ENCODE measurements around the gene ALDH1A2. TPM values are rescaled to one million over a fixed set of nuclear protein-coding genes. Genes with fewer than 3 reads are reported as not detected.
"Not testable (repeated sequence)": the region's sequence is repeated elsewhere in the genome, so short reads cannot be mapped to it uniquely, and the experiment has no call there.

ALDH1A2 gene
- polyA plus RNA-seq, 4 donors, result 261 to 328 (median 293) TPM

- DNase-seq (ENCODE audit: low read depth in 4 of 4, low spot score in 2 of 4), result no peak
Measured at GRCh38 chr15:58043192-58043903, 22.2 kb downstream of the ALDH1A2 start.

- no peak for DNase-seq (ENCODE audit: low read depth in 4 of 4, low spot score in 2 of 4)
Measured at GRCh38 chr15:58042006-58042405, 23.5 kb downstream of the ALDH1A2 start.

DNA sequence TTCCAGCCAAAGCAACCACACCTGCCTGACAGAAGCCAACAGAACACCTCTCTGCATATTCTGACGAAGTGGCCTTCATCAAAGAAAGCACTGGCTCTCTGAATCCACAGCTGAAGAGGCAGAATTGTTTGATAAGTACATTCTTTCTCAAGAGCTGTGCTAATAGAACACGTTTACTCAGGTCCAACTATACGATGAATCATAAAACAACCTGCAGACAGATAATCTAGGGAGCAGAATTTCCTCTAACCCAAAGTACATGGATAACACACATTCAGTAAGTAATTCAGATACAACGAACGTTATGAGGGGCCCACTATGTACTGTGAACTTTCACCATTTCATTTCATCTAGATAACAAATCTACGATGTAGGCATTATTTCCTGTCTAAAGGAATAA lies 25.4 kb downstream of the ALDH1A2 start:
- no peak for DNase-seq (ENCODE audit: low read depth in 4 of 4, low spot score in 2 of 4)

DNA sequence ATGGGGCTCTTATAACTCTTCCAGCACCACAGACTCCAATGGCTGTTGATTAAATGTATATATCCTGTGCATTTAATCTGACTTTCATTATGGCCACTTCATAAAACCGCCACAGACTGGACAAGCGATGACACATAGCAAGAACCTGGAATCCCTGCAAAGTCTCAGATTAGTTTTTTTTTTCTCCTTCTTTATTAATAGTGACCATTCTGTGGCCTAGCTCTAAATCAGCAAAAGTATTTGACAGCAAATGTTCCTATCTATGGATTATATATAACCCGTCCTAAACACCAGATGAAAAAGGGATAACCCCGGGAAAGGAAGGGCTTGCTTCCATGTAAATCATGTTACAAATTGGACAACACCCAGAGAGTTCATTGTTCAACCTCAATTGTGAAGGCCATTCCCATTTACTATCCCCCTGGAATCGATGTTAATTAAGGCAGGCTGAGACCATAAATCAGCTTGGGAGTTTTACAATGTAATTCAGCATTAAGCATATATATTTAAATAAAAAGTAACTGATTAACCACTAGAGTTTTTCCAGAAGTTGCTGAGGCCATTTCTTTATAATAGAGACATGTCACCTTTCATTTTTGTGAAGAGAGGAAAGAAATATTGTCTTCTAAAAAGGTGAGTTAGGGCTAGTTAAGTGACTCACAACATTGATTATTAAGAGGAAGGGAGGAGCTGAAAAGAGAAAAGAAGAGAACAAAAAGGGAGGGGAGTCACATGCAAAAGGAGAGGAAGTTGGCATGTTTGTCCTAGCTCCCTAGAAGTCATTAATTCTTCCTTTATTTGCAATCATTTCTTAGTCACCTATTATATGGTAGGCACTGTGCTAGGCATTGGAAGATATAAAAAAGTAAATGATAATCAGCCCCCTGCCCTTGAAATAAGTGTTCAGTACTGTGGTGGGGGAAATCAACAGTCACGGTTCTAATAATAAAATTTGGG lies 26.2 kb downstream of the ALDH1A2 start:
- no peak for DNase-seq (ENCODE audit: low read depth in 4 of 4, low spot score in 2 of 4)

- no peak for DNase-seq (ENCODE audit: low read depth in 4 of 4, low spot score in 2 of 4)
Measured at GRCh38 chr15:58038426-58039078, 27.0 kb downstream of the ALDH1A2 start.

GRCh38 chr15:58037723-58038301 lies 27.7 kb downstream of the ALDH1A2 start:
- no peak for DNase-seq (ENCODE audit: low read depth in 4 of 4, low spot score in 2 of 4)

DNA sequence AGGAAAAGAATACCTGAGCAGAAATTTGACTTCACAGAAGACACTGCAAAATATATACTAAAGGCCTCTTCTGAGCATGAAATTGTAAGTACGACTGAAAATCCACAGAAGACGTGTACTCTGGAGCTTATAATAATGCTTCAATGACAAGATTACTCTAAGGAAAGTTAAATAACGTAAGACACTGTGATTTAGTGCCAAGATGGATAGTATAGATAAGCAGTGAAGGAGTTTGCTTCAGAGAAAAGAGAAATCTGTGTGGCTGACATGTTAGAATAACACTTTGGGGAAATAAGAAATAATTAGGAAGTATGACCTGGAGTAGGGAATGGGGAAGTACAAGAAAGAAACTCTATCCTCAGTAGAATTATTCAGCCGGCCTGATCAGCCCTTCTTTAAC lies 28.9 kb downstream of the ALDH1A2 start:
- no peak for DNase-seq (ENCODE audit: low read depth in 4 of 4, low spot score in 2 of 4)

DNA sequence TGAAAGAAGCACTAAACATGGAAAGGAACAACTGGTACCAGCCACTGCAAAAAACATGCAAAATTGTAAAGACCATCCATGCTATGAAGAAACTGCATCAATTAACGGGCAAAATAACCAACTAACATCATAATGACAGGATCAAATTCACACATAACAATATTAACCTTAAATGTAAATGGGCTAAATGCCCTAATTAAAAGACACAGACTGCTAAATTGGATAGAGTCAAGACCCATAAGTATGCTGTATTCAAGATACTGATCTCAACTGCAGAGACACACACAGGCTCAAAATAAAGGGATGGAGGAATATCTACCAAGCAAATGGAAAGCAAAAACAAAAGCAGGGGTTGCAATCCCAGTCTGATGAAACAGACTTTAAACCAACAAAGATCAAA lies 37.1 kb downstream of the ALDH1A2 start:
- not testable (repeated sequence) for DNase-seq (ENCODE audit: low read depth in 4 of 4, low spot score in 2 of 4)

DNA sequence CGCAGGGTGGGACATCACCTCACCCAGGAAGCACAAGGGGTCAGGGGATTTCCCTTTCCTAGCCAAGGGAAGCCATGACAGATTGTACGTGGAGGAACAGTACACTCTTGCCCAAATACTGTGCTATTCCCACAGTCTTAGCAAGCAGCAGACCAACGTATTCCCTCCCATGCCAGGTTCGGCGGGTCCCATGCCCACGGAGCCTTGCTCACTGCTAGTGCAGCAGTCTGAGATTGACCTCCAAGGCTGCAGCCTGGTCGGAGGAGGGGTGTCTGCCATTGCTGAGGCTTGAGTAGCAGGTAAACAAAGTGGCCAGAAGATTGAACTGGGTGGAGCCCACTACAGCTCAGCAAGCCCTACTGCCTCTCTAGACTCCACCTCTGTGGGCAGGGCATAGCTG lies 39.0 kb downstream of the ALDH1A2 start:
- no peak for DNase-seq (ENCODE audit: low read depth in 4 of 4, low spot score in 2 of 4)

DNA sequence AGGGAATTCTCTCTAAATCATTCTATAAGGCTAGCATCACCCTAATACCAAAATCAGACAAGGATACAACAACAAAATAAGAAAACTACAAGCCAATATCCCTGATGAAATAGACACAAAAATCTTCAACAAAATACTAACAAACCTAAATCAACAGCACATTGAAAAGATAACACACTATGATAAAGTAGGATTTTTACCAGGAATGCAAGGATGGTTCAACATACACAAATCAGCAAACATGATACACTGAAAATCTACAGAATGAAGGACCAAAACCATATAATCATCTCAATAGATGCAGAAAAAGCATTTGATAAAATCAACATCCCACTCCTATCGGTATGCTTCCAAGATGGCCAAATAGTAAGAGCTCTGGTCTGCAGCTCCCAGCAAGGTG lies 39.5 kb downstream of the ALDH1A2 start:
- DNase-seq (ENCODE audit: low read depth in 4 of 4, low spot score in 2 of 4), result no peak

- no peak for DNase-seq (ENCODE audit: low read depth in 4 of 4, low spot score in 2 of 4)
Measured at GRCh38 chr15:58021332-58022230, 43.9 kb downstream of the ALDH1A2 start.

DNA sequence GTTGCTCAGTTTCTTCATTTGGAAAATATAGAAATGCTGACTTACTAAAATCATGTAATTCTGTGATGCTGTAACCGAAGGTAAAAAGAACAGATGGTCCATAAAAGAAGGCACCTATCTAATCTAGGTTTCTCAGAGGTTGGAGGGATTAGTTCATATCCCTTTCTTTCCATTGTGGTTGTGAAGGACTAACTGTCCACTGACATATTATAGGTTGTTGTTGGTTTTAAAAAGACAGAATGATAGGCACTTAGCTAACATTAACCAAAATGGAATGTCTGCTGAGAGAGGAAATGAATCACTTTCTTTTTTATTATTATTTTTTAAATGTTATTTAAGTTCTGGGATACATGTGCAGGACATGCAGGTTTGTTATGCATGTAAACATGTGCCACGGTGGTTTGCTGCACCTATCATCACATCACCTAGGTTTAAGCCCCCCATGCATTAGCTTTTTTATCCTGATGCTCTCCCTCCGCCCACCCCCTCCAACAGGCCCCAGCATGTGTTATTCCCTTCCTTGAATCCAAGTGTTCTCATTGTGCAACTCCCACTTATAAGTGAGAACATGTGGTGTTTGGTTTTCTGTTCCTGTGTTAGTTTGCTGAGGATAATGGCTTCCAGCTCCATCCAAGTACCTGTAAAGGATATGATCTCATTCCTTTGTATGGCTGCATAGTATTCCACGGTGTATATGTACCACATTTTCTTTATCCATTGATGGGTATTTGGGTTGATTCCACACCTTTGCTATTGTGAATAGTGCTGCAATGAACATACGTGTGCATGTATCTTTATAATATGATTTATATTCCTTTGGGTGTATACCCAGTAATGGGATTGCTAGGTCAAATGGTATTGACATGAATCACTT lies 45.8 kb downstream of the ALDH1A2 start:
- no peak for DNase-seq (ENCODE audit: low read depth in 4 of 4, low spot score in 2 of 4)

GRCh38 chr15:58017869-58018268 lies 47.6 kb downstream of the ALDH1A2 start:
- no peak for DNase-seq (ENCODE audit: low read depth in 4 of 4, low spot score in 2 of 4)

DNA sequence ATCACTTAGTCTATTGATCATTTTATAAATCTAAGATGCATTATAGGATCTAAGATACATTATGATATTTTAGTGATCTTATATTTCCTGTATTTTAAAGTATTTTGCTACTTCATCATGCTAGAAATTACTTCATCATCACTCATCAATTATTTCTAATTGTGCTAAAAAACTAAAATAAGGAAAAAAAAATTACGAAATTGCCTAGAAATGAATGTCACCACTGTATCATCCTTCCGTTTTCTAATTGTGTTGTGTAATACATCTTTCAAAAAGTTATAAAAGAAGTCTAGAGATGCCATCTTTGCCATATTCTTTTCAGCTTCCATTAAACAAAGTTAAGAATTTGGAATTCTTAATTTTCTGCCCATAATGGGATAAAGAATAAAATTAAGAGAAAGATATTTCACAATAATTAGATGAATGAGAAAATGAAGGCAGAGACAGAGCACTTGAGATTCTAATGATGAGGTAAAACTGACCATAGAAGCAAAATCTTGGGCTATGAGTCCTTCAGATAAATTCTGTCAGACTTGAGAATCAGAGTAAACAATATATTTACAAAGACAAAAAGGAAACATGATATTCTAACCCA lies 48.8 kb downstream of the ALDH1A2 start:
- no peak for DNase-seq (ENCODE audit: low read depth in 4 of 4, low spot score in 2 of 4)

GRCh38 chr15:58015565-58015964 lies 49.9 kb downstream of the ALDH1A2 start:
- no peak for DNase-seq (ENCODE audit: low read depth in 4 of 4, low spot score in 2 of 4)

GRCh38 chr15:58014470-58014869 lies 51.0 kb downstream of the ALDH1A2 start:
- DNase-seq (ENCODE audit: low read depth in 4 of 4, low spot score in 2 of 4), result no peak

- no peak for DNase-seq (ENCODE audit: low read depth in 4 of 4, low spot score in 2 of 4)
Measured at GRCh38 chr15:58014040-58014439, 51.5 kb downstream of the ALDH1A2 start.

GRCh38 chr15:58010983-58011382 lies 54.5 kb downstream of the ALDH1A2 start:
- DNase-seq (ENCODE audit: low read depth in 4 of 4, low spot score in 2 of 4), result no peak

- no peak for DNase-seq (ENCODE audit: low read depth in 4 of 4, low spot score in 2 of 4)
Measured at GRCh38 chr15:58003810-58004209, 61.7 kb downstream of the ALDH1A2 start.
